Mononuclear cell (primary cell): Measurements from ENCODE around the gene SMAD4. TPM values are rescaled to one million over a fixed set of nuclear protein-coding genes. Genes with fewer than 3 reads are reported as not detected.
A peak's percentile ranks its signal among the peaks of the same experiment; 100 is the strongest.
"Not testable (repeated sequence)": the region's sequence is repeated elsewhere in the genome, so short reads cannot be mapped to it uniquely, and the experiment has no call there.

Experiments used
- H3K27me3 ChIP-seq: 2 replicates; pipeline ENCODE4 v1.6.0; 2011; ENCODE audit warnings: low read length, control low read depth; ENCODE audit not compliant: insufficient read depth
- H3K4me1 ChIP-seq: 2 replicates; pipeline ENCODE4 v1.5.1; 2011; ENCODE audit warnings: mild to moderate bottlenecking, low read length, control low read depth; ENCODE audit not compliant: insufficient read depth
- H3K4me3 ChIP-seq: 2 replicates; pipeline ENCODE4 v1.5.1; 2011; ENCODE audit warnings: mild to moderate bottlenecking, low read length, moderate library complexity
- H3K9me3 ChIP-seq: 2 replicates; pipeline ENCODE4 v1.5.1; 2011; ENCODE audit warnings: low read depth, mild to moderate bottlenecking, control low read depth, low read length
- total RNA-seq: library from RNA; depleted of rRNA; stranded (reverse); fragments of >200 nt; gene quantifications from one replicate; pipeline ENCODE4 v1.2.3, GENCODE V29; 2012

Gene SMAD4
- total RNA-seq, result 77.9 TPM

- Histone ChIP-seq H3K27me3 (no peaks in the 10 kb centered on the region), H3K4me3 (peak within 1 kb of the TSS; percentile 68), H3K4me1 (peaks cover 57% of the 10 kb centered on the region), H3K9me3 (no peaks in the 10 kb centered on the region)
Measured at GRCh38 chr18:51029694-51030536, at the start of gene SMAD4. TSS of gene SMAD4 (plus strand) at chr18:51030213. CDS start at chr18:51047047, 16,834 bp downstream.

GRCh38 chr18:50981381-50981780 lies 48.6 kb upstream of the SMAD4 start:
- no peaks in the 10 kb centered on the region for H3K27me3 ChIP-seq
- no peaks in the 10 kb centered on the region for H3K9me3 ChIP-seq
- no peaks in the 10 kb centered on the region for H3K4me1 ChIP-seq

GRCh38 chr18:50982086-50982801 lies 47.8 kb upstream of the SMAD4 start:
- H3K4me3 ChIP-seq, result no peak overlapping the region
- H3K4me1 ChIP-seq, result no peaks in the 10 kb centered on the region
- H3K9me3 ChIP-seq, result no peaks in the 10 kb centered on the region
- H3K27me3 ChIP-seq, result no peaks in the 10 kb centered on the region

More at GRCh38 chr18:50981381-50981780, 48.6 kb upstream of the SMAD4 start:
- no peak overlapping the region for H3K4me3 ChIP-seq

GRCh38 chr18:50982802-50983179 lies 47.2 kb upstream of the SMAD4 start:
- Histone ChIP-seq H3K27me3 (no peaks in the 10 kb centered on the region), H3K4me1 (no peaks in the 10 kb centered on the region), H3K4me3 (no peak overlapping the region), H3K9me3 (no peaks in the 10 kb centered on the region)

GRCh38 chr18:50986360-50987087 lies 43.5 kb upstream of the SMAD4 start:
- Histone ChIP-seq H3K9me3 (no peaks in the 10 kb centered on the region), H3K4me3 (no peak overlapping the region), H3K27me3 (no peaks in the 10 kb centered on the region), H3K4me1 (no peaks in the 10 kb centered on the region)

DNA sequence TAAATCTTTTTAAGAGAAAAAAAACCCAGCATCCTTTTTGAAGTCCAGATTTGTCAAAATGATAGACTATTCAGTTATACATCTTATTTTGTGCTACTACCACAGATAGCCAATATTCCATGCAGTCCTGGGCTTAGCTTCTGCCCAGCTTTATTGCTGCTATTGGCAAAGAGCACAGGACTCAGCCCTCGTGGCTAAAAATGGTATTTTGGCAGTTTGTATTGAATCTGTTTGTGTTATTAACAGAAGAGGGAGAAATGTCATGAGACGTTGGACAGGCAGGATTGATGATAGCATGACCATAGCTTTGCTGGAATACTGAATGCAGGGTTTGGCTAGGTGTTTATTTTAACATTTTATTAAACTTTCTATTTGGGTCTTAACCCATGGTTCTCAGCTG lies 42.8 kb upstream of the SMAD4 start:
- Histone ChIP-seq H3K4me3 (no peak overlapping the region), H3K4me1 (no peaks in the 10 kb centered on the region), H3K9me3 (no peaks in the 10 kb centered on the region), H3K27me3 (no peaks in the 10 kb centered on the region)

DNA sequence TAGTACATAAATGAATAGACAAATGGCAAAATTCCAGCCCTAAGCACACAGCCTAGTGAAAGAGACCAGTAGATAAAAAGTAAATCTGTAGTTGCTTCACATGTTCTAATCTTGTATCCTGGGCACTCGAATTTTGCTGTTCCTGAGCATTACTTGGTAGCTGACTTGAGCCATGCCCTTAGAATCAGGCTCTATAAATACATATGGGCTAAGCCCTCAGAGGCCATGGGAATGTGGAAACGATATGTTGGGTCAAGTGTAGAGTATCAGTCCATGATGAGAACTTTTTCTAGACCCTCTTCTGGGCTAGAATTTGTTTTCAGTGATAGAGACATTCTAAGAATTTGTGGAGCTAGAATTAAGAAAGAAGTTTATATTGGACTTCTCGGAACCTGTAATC lies 40.3 kb upstream of the SMAD4 start:
- Histone ChIP-seq H3K4me3 (no peak overlapping the region), H3K27me3 (no peaks in the 10 kb centered on the region), H3K9me3 (no peaks in the 10 kb centered on the region), H3K4me1 (no peaks in the 10 kb centered on the region)

DNA sequence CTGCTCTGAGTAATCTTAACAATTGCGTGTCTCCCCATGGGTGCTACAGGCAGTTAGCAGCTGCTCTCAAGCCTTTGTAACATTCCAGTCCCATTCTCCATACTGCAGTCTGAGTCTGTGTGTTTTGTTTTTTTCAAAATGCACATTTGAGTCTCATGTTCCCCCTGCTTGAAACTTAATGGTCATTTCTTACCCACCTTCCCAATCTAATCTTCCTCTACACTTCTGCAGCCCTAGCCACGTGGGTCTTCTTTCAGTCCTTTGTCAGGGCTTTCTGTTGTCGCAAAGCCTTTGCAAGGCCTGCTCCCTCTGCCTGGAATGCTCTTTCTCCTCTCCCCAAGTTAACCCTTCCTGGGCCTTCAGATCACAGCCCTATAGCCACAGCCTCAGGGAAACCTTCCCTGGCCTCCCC lies 37.7 kb upstream of the SMAD4 start:
- Histone ChIP-seq H3K27me3 (no peaks in the 10 kb centered on the region), H3K9me3 (no peaks in the 10 kb centered on the region), H3K4me3 (no peak overlapping the region), H3K4me1 (no peaks in the 10 kb centered on the region)

GRCh38 chr18:50994031-50994430 lies 36.0 kb upstream of the SMAD4 start:
- no peaks in the 10 kb centered on the region for H3K9me3 ChIP-seq
- H3K4me3 ChIP-seq, result no peak overlapping the region
- H3K27me3 ChIP-seq, result no peaks in the 10 kb centered on the region
- no peaks in the 10 kb centered on the region for H3K4me1 ChIP-seq

DNA sequence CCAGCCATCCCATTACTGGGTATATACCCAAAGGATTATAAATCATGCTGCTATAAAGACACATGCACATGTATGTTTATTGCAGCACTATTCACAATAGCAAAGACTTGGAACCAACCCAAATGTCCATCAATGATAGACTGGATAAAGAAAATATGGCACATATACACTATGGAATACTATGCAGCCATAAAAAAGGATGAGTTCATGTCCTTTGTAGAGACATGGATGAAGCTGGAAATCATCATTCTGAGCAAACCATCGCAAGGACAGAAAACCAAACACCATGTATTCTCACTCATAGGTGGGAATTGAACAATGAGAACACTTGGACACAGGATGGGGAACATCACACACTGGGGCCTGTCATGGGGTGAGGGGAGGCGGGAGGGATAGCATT lies 26.8 kb upstream of the SMAD4 start:
- H3K4me3 ChIP-seq, H3K27me3 ChIP-seq, H3K4me1 ChIP-seq, H3K9me3 ChIP-seq: not testable (repeated sequence)

DNA sequence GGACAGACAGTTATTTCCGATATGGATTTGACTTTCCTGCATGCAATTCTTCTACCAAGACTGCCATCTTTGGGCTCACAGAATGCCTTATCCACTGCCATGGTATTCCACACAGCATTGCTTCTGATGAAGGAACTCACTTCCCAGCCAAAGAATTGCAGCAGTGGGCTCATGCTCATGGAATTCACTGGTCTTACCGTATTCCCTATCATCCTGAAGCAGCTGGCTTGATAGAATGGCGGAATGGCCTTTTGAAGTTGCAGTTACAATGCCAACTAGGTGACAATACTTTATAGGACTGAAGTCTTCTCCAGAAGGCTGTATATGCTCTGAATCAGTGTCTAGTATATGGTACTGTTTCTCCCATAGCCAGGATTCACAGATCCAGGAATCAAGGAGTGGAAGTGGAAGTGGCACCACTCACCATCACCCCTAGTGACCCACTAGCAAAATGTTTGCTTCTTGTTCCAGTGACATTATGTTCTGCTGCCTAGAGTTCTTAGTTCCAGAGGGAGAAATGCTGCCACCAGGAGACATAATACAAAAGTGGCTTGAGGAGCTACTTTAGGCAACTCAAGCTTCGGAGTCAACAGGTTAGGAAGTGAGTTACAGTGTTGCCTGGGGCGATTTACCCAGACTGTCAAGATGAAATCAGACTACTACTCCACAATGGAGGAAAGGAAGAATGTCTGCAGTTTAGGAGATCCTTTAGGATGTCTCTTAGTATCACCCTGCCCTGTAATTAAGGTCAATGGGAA lies 23.8 kb upstream of the SMAD4 start:
- no peak overlapping the region for H3K4me3 ChIP-seq
- H3K27me3 ChIP-seq, result no peaks in the 10 kb centered on the region
- no peaks in the 10 kb centered on the region for H3K9me3 ChIP-seq
- no peaks in the 10 kb centered on the region for H3K4me1 ChIP-seq

GRCh38 chr18:51006948-51007789 lies 22.8 kb upstream of the SMAD4 start:
- H3K27me3 ChIP-seq, result no peaks in the 10 kb centered on the region
- no peaks in the 10 kb centered on the region for H3K4me1 ChIP-seq
- no peak overlapping the region for H3K4me3 ChIP-seq
- H3K9me3 ChIP-seq, result no peaks in the 10 kb centered on the region

DNA sequence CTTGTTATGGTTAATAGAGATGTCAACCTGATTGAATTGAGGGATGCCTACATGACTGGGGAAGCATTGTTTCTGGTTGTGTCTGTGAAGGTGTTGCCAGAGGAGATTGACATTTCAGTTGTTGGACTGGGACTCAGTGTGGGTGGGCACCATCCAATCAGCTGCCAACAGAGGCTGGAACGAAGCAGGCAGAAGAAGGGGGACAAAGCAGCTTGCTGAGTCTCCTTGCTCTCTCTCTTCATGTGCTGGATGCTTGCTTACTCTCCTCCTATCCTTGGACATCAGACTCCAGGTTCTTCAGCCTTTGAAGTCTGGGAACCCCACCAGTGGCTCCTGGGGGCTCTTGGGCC lies 22.2 kb upstream of the SMAD4 start:
- H3K4me1 ChIP-seq, result no peaks in the 10 kb centered on the region
- no peaks in the 10 kb centered on the region for H3K9me3 ChIP-seq
- H3K27me3 ChIP-seq, result no peaks in the 10 kb centered on the region
- no peak overlapping the region for H3K4me3 ChIP-seq

DNA sequence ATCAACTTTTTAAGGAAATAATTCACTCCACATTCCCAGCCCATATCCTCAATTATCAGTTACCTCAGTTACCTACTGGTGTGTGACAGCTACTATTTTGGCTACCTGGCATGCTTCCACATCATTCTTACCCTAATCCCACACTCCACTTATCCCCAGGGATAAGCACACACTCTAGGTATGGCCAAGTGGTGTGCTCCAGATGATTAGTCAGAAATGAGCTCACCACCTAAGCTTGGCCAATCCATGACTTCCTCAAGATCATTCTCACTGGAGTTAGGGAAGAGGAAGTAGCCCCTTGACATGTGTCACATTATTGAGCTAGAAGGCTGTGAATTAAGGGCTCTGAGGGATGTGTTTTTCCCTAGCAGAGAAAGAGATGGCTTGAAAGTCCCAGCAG lies 20.9 kb upstream of the SMAD4 start:
- H3K27me3 ChIP-seq, result no peaks in the 10 kb centered on the region
- H3K4me3 ChIP-seq, result no peak overlapping the region
- no peaks in the 10 kb centered on the region for H3K9me3 ChIP-seq
- H3K4me1 ChIP-seq, result no peaks in the 10 kb centered on the region
